HEK293T (cell line): ENCODE data around the gene SINHCAF.

Experiments
- ELF4 ChIP-seq: fragments of 450-650 bp; IDR thresholded peaks from 2 replicates; pipeline ENCODE4 v1.6.1; 2017; ENCODE audit warnings: antibody characterized with exemption
- FOXA1 ChIP-seq: fragments of 450-650 bp; IDR thresholded peaks from 2 replicates; pipeline ENCODE4 v1.6.1; 2016; ENCODE audit warnings: mild to moderate bottlenecking
- FOXK2 ChIP-seq: fragments of 450-650 bp; IDR thresholded peaks from 2 replicates; pipeline ENCODE4 v1.6.1; 2016; ENCODE audit warnings: mild to moderate bottlenecking
- FOXM1 ChIP-seq: fragments of 450-650 bp; IDR thresholded peaks from 2 replicates; pipeline ENCODE4 v1.6.1; 2017; ENCODE audit warnings: mild to moderate bottlenecking, borderline replicate concordance
- L3MBTL2 ChIP-seq: fragments of 450-650 bp; conservative IDR thresholded peaks from 2 replicates; pipeline ENCODE4 v1.6.1; 2016; ENCODE audit warnings: mild to moderate bottlenecking
- LEF1 ChIP-seq: fragments of 450-650 bp; IDR thresholded peaks from 2 replicates; pipeline ENCODE4 v1.6.1; 2017; ENCODE audit warnings: mild to moderate bottlenecking, borderline replicate concordance
- NFRKB ChIP-seq: fragments of 450-650 bp; IDR thresholded peaks from 2 replicates; pipeline ENCODE4 v1.6.1; 2016; ENCODE audit warnings: mild to moderate bottlenecking, moderate library complexity
- PKNOX1 ChIP-seq: fragments of 450-650 bp; IDR thresholded peaks from 2 replicates; pipeline ENCODE4 v1.6.1; 2016
- SUZ12 ChIP-seq: fragments of 450-650 bp; IDR thresholded peaks from 2 replicates; pipeline ENCODE4 v1.6.1; 2016; ENCODE audit warnings: mild to moderate bottlenecking
- ZNF384 ChIP-seq: fragments of 450-650 bp; IDR thresholded peaks from 2 replicates; pipeline ENCODE4 v1.6.1; 2016

GRCh38 chr12:31297572-31298514 is 28.1 kb downstream of the SINHCAF start:
- TF ChIP-seq SUZ12 (no peak), FOXM1 (no peak), NFRKB (no peak), LEF1 (no peak), PKNOX1 (no peak), ELF4 (no peak), ZNF384 (no peak), FOXK2 (no peak), FOXA1 (no peak), L3MBTL2 (no peak)
